ENCODE results near the gene OLFML3.

OLFML3 gene

DNA sequence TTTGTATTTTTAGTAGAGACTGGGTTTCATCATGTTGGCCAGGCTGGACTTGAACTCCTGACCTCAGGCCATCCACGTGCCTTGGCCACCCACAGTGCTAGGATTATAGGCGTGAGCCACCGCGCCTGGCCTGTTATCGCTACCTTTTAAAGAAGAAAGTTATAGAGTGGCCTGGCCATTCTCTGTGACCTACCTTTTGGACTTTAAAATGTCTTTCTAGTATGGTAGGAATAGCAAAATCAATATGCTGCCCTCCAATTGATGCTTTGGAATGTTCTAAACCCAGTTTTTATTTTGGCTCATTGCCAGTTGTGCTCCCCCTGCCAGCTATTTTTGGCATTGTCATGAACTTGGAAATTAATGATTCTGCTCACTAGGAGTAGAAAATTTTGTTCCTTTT lies 30.3 kb upstream of the OLFML3 start:
- peak; percentile 13 for DNase-seq (ENCODE audit: low spot score)

DNA sequence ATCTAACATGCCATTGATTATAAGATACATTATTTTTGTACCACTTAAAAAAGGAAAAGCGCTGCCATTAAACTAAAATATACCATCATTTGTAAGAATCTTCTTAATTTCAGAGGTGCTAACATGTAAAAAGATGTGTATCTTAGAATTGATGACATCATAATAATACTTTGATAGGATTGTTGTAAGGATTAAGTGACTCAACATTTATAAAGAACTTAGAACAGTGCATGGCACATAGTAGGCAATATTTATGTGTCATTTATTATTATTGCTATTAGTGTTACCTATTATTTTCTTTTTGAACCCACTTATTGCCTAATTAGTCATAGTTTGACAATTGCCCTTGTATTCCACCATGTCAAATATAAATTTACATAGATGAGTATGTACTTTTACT lies 28.4 kb upstream of the OLFML3 start:
- no peak for DNase-seq (ENCODE audit: low spot score)

DNA sequence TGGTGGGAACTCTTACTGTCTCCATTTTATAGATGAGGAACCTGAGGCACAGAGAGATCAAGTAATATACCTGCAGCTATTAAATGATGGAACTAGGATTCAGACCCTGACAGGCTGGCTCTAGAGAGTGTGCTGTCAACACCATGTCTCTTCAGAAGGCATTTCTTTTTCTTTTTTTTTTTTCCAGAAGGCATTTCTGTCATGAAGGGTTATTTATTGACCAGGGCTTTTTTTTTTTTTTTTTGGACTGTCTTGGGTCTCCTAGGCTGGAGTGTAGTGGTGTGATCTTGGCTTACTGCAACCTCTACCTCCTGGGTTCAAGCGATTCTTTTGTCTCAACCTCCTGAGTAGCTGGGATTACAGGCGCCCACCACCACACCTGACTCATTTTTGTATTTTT lies 27.6 kb upstream of the OLFML3 start:
- DNase-seq (ENCODE audit: low spot score), result no peak

DNA sequence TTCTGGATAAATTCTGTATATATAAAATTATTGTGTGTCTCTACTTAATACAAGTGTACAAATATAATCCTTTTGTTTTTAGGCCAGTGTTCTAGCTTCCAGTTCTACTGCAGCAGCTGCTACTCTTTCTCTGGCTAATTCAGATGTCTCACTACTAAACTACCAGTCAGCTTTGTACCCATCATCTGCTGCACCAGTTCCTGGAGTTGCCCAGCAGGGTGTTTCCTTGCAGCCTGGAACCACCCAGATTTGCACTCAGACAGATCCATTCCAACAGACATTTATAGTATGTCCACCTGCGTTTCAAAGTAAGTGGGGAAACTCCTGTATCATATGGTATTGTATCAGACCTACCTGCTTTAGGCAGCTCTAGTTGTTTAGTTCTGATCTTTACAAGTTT lies 21.3 kb upstream of the OLFML3 start:
- no peak for DNase-seq (ENCODE audit: low spot score)

DNA sequence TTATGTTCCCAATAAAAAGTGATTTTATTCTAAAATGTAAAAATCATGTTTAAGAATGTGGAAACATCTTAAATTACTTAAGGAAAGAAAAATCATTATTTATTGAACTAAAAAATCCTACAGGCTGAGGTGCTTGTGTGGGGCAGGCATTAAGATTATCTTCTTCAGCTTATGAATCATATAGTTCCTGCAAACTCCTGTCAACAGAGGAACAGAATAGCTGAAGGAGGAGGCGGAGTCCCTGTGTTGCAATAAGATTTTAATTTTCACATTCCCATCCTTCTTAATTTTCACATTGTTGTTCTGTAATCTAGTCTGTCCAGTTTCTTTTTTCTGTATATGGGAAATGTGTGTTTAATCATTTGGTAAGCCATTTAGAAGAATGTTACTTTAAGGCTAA lies 20.6 kb upstream of the OLFML3 start:
- DNase-seq (ENCODE audit: low spot score), result no peak

DNA sequence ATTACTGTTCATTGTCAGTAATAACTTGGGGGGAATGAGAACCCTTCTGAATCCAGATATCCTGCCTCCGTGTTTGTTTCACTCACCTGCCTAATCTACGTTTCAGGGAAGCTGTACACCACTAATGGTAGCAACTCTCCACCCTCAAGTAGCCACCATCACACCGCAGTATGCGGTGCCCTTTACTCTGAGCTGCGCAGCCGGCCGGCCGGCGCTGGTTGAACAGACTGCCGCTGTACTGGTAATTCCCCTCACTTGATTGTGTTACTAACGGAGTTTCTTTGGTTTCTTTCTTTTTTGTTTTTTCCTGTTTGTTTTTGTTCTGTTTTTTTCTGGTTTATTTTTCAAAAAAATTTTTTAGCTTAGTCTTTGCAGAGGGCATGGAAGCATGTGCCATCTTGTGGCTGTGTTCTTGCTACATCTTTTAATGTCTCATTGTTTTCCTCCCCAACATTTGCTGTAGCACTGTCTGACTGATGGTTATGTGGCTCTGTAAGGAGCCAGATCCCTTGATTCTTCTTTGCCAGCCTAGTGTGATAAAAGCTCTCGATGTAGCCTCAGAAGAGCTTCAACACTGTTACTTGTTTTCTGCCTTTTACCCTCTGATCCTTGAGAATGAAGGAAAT lies 15.9 kb upstream of the OLFML3 start:
- no peak for DNase-seq (ENCODE audit: low spot score)

DNA sequence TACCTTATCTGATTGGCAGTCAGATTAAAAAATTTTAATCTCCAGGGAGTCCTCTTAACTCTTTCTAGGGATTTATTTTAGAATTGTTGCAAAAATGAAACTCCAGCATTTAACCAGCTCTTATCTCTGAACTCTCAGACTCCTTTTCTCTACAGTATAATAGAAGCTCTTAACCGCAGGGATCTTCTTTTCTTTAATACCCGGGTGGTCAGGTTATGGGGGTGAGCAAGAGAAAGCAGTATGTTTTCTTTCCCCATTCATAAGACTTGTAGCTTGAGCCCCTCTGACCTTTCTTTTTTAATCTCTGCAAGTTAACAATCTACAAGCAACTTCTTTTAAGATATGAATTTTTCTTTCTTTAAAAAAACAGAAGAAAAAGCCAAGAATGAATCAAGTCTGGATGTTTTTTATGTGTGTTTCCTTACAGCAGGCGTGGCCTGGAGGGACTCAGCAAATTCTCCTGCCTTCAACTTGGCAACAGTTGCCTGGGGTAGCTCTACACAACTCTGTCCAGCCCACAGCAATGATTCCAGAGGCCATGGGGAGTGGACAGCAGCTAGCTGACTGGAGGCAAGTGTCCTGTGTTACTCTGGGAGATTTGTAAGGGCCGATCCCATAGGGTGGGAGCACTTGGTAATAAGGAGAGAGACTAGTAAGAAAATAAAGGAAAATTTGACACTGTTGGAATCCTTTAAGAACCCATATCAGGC lies 13.4 kb upstream of the OLFML3 start:
- DNase-seq (ENCODE audit: low spot score), result no peak

DNA sequence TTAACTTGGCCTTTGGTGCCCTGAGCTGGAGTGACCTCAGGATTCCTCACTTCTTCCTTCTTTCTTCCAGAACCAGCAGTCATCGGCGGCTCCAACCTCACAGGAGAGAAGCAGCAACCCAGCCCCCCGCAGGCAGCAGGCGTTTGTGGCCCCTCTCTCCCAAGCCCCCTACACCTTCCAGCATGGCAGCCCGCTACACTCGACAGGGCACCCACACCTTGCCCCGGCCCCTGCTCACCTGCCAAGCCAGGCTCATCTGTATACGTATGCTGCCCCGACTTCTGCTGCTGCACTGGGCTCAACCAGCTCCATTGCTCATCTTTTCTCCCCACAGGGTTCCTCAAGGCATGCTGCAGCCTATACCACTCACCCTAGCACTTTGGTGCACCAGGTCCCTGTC lies 6.3 kb upstream of the OLFML3 start:
- DNase-seq (ENCODE audit: low spot score), result no peak

- DNase-seq (ENCODE audit: low spot score), result no peak
Measured at GRCh38 chr1:113975211-113975895, 3.9 kb upstream of the OLFML3 start.

DNA sequence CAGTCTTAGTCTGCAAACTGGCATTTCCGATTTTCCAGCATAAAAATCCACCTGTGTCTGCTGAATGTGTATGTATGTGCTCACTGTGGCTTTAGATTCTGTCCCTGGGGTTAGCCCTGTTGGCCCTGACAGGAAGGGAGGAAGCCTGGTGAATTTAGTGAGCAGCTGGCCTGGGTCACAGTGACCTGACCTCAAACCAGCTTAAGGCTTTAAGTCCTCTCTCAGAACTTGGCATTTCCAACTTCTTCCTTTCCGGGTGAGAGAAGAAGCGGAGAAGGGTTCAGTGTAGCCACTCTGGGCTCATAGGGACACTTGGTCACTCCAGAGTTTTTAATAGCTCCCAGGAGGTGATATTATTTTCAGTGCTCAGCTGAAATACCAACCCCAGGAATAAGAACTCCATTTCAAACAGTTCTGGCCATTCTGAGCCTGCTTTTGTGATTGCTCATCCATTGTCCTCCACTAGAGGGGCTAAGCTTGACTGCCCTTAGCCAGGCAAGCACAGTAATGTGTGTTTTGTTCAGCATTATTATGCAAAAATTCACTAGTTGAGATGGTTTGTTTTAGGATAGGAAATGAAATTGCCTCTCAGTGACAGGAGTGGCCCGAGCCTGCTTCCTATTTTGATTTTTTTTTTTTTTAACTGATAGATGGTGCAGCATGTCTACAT lies 2.5 kb upstream of the OLFML3 start:
- peak; percentile 36 for DNase-seq (ENCODE audit: low spot score)

GRCh38 chr1:113977906-113978305 lies 1.4 kb upstream of the OLFML3 start:
- no peak for DNase-seq (ENCODE audit: low spot score)

DNA sequence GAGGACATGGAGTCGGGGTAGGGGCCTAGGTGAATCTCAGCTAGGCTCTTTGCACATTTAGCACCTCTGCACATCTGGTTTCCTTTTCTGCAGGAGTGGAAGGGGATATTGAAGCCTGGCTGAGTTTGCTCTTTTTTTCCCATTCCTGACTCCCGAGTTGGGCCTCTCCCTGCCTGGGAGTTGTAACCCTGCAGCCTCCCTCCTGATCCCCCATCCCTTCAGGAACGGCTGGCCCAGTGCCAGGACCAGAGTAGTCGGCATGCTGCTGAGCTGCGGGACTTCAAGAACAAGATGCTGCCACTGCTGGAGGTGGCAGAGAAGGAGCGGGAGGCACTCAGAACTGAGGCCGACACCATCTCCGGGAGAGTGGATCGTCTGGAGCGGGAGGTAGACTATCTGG lies 836 bp downstream of the OLFML3 start:
- DNase-seq (ENCODE audit: low spot score), result no peak

GRCh38 chr1:113981962-113982931 lies 3.0 kb downstream of the OLFML3 start:
- no peak for DNase-seq (ENCODE audit: low spot score)

GRCh38 chr1:113982949-113983348 lies 3.7 kb downstream of the OLFML3 start:
- no peak for DNase-seq (ENCODE audit: low spot score)

DNA sequence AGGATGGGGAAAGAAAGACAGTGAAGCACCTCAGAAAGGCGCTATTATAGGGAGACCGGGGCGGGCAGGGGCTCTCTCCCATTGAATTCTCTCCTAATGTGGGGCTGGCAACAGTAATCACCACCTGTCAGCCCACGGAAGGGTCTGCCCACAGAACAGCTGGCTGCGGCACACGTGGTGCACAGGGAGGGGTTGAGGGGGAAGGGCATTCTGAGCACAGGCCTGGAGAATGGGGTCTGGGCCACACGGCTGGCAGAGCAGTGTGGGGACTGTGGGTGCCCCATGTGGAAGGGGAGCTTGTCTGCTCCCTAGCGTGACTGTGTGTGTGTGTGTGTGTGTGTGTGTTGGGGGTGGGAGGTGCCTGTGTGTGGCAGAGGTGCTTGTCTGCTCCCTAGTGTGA lies 4.1 kb downstream of the OLFML3 start:
- no peak for DNase-seq (ENCODE audit: low spot score)

- DNase-seq (ENCODE audit: low spot score), result no peak
Measured at GRCh38 chr1:113983826-113984225, 4.6 kb downstream of the OLFML3 start.

DNA sequence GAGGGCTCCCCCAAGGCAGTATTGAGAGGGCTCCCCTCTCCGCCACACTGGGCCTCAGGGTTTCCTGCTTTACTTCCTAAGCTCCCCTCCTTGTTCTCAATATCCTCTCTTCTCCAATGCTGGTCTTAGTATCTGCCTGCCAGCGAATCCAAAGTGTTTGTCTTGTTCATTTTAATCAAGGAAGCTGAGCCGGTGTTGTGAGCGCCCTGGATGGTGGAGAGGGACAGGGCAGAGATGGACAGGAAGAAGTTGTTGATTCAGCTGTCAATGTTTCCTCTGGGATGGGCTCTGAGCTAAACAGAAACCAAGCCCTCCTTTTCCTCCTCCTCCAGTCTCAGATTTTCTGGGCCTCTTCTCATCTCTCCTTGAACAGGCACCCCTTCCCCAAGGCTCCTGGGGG lies 5.4 kb downstream of the OLFML3 start:
- no peak for DNase-seq (ENCODE audit: low spot score)

- DNase-seq (ENCODE audit: low spot score), result no peak
Measured at GRCh38 chr1:113986802-113987201, 7.5 kb downstream of the OLFML3 start.

DNA sequence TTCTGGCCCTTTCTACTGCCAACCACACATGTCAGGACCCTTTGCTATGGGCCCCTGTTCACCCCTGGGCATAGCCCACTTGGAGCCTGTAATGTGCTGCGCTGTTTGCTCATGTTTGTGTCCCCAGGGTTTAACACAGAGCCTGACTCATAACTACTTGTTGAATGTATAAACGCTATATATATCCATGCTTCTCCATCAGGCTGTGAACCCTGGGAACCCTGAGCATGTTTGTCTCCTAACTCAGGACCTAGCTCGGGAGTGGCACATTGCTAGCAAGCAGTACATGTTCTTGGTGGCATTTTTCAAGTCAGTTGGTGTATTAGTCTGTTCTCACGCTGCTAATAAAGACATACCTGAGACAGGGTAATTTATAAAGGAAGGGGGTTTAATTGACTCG lies 8.0 kb downstream of the OLFML3 start:
- DNase-seq (ENCODE audit: low spot score), result no peak

DNA sequence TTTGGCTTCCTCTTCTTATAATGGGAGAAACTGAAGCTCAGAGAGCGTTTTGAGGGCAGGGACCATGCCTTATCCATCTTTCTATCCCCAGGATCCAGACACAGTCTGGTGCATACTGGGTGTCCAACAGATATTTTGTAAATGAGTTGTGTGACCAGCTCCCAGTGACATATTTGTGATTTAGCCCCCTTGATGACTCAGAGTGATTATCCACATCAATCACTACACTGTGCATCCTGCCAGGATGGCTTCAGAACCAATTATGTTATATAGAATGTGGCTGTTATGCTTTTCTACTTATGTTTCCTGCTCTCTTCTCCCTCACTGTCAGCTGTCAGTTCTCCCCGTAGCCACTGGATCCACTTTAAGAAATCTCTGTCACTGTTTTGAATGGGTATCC lies 11.3 kb downstream of the OLFML3 start:
- no peak for DNase-seq (ENCODE audit: low spot score)

GRCh38 chr1:113990961-113991360 lies 11.7 kb downstream of the OLFML3 start:
- no peak for DNase-seq (ENCODE audit: low spot score)
